ENCODE measurements around the gene NPAT.
"Not testable (repeated sequence)": the region's sequence is repeated elsewhere in the genome, so short reads cannot be mapped to it uniquely, and the experiment has no call there.

NPAT gene

DNA sequence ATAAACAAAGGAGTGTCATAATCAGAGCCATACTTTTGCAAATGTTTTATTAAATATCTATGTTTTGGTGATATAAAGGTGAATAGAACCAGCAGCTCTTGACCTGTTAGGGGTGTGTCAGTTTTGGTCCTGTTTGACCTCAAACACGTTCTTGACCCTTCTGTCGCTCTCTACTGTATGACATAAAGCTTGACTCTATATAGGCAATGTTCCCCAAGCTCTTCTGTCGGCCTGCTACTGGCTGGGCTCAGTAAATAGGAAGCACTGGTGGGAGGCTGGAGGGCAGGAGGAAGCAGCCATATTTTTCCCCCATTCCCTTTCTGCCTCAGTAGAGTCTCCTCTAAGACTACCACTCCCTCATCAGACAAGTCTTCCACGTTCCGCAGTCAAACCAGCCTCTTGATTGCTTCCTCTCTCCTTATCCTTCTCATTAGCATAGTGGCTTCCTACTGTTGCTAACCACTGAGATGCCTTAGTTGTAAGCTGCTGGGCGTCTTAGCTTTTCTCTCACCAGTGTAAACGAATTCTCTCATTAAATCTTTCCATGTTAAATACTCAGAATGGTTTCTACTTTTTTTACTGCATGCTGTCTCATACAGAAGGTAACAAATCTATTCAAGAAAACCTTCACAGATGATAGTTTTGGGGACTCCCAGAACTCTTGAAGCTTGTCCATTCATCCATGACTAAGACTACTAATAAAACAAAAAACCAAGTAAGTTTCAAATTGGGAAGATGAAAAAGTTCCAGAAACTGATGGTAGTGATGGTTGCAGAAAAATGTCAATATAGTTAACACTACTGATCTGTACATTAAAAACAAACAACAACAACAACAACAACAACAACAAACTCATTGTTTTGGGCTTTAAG is 3.3 kb downstream of the NPAT start:
- DNase-seq (ENCODE audit: low spot score) = no peak

DNA sequence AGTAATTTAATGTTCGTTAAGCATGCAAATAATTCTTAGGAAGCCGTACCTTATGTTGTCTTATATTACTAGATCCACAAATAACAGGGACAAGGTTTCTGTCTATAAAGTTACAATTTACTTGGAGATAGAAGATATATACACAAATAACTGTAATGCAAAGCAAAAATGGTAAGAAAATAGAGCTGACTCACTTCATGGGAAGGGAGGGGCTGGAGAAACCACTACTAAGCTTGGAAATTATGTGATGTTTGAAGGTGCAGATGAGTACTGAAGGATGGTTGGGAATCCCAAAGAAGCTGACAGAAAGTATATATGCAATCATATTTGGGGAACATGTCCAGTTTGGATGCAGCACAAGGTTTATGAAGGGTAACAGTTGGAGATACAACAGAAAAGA is 4.0 kb downstream of the NPAT start:
- no peak for DNase-seq (ENCODE audit: low spot score)

- no peak for DNase-seq (ENCODE audit: low spot score)
Measured at GRCh38 chr11:108216988-108217387, 5.5 kb downstream of the NPAT start.

DNA sequence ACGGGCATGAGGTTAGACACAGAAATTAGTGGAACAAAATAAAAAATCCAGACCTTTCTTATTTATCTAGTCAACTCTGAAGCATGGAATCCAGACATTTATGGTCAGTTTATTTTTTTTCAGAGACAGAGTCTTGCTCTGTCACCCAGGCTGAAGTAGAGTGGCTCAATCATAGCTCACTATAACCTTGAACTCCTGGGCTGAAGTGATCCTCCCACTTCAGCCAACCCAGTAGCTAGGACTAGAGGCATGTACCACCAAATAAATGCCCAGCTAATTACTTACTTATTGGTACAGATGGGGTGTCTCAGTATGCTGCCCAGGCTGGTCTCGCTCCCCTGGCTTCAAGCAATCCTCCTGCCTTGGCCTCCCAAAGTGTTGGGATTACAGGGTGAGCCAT is 8.7 kb downstream of the NPAT start:
- DNase-seq (ENCODE audit: low spot score) = no peak

- no peak for DNase-seq (ENCODE audit: low spot score)
Measured at GRCh38 chr11:108210441-108210840, 12.0 kb downstream of the NPAT start.

DNA sequence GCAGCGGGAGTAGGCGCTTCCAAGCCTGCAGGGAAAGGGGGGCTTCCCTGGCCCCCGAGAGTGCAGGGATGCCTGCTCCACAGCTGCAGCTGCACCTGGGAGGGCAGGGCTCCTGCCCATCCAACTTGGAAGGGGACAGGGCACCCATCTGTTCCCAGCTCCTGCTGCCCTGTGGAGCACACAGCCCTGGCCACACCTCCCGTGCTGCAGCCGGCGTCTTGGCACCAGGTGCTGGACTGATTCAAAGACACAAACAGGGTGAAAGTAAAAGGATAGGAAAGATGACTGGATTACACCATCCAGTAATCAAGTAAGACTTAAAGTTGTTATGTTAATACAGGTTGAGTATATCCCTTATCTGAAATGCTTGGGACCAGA is 14.8 kb downstream of the NPAT start:
- DNase-seq (ENCODE audit: low spot score) = no peak

- DNase-seq (ENCODE audit: low spot score) = no peak
Measured at GRCh38 chr11:108206969-108207682, 15.3 kb downstream of the NPAT start.

DNA sequence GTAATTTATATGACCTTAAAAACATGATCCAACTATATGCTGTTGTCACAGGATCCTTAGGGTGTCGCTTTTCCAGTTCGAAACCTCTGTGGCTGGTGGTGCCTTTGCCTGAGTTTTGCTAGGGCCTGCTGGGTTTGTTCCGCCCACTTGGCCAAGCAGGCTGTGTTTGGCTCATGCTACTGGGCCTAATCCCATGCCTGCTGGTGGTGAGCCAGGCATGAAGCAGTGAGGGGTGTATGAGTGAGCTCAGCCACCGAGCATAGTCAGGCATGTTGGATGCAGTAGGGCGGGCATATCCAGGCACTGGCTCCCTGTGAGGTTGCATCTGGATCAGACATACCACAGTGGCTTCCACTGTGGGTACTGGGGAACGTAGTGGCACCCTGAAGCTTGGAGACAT is 16.3 kb downstream of the NPAT start:
- no peak for DNase-seq (ENCODE audit: low spot score)

DNA sequence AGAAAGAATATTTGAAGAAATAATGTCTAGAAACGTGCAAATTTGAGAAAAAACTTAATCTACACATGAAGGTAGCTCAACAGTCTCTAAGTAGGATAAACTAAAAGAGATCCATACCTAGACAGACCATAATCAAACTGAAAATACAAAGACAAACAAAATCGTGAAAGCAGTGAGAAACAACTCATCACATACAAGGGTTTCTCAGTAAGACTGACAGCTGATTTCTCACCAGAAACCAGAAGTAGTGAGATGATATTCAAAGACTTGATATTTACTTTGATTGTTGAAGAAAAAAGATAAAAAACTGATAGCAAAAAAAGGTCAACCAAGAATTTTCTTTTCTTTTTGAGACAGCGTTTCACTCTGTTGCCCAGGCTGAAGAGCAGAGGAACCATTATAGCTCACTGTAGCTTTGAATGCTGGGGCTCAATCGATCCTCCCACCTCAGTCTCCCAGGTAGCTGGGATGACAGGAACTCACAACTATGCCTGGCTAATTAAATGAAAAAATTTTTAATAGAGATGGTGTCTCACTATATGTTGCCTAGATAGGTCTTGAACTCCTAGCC is 17.4 kb downstream of the NPAT start:
- no peak for DNase-seq (ENCODE audit: low spot score)

DNA sequence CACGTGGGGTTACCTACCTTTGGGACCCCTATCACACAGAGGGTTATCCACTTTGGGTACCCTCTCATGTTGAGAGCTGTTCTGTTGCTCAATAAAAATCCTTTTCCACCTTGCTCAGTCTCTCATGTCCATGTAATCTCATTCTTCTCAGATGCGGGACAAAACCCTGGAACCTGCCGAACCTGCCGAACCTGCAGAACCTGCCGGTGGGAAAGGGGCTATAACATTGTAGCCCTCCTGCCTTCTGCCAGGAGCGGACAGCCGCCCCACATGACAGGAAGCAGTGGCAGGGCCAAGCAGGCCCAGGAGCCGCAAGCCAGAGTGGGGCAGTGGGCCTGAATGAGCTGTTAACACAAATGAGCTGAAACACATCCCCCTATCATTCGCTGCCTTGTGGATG is 18.1 kb downstream of the NPAT start:
- DNase-seq (ENCODE audit: low spot score) = no peak

- DNase-seq (ENCODE audit: low spot score) = no peak
Measured at GRCh38 chr11:108203075-108203474, 19.4 kb downstream of the NPAT start.

DNA sequence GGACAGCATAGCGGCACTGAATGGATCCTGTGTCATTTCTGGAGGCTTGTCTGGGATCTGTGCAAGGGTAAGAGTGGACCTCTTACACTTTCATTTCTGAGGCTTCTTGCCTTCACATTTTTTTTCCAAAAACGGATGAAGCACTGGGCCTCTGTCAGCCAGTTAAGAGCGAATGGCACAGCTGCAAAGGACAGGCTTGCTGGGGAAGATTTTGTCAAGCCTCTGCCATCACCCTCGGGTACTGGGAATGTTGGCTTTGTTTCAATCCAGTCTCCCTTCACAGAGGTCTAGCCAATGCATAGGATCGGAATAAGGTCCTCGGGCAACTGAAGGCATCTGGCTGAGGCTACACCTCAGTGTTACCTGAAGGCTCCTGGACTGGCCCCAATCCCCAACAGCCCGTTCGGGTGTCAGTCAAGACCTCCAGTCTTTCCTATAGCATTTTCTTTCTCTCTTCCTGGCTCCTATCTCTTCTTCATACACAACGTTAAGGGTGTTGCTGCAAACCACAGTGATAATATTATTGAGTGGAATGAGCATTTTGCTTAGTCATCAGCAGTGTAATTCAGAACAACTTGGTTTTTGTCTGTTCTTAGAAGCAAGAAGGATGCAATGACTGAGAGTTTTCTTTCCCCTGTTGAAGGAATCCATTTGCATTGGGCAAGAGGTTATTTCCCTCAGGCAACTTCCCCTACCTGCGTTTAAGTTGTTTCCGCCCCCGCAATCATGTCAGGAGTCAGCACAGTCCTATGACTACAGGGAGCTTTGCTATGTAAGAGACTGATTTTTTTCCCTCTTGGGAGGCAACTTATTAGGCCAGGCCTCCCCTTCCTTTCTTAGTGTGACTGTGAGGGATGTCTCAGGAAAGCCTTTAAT is 22.8 kb downstream of the NPAT start:
- DNase-seq (ENCODE audit: low spot score) = no peak

DNA sequence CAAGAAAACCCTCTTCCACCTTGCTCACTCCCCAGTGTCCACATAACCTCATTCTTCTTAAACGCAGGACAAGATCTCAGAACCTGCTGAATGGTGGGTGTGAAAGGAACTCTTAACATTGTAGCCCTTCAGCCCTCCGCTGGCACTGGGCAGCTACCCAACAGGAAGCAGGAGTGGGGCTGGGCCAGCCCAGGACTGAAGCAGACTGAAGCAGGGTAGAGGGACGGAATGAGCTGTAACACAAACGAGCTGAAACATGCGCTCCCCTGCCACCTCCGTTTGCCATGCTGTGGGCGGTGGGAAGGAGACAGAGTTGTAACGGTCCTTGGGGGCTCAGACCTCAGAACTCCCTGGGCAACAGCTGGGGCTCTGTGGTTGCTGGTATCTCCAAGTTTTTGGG is 23.6 kb downstream of the NPAT start:
- DNase-seq (ENCODE audit: low spot score) = no peak

GRCh38 chr11:108197351-108197750 is 25.1 kb downstream of the NPAT start:
- no peak for DNase-seq (ENCODE audit: low spot score)

- no peak for DNase-seq (ENCODE audit: low spot score)
Measured at GRCh38 chr11:108196901-108197300, 25.5 kb downstream of the NPAT start.

DNA sequence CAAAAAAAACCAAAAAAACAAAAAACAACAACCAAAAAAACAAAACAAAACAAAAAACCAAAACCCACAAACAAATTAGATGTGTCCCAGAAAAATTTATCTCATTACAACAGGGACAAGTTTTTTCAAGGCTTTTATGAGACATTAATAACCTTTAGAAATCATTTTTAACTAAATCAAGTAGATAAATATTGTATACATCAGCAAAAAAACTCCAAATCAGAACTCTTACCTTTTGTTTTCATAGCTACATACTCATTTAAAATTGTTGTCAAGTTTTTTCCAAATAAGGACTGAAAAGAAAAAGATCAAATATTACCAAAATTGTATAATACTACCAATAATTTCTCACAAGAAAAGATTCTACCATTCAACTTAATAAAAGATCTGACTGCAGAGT is 28.7 kb downstream of the NPAT start:
- DNase-seq (ENCODE audit: low spot score) = no peak

DNA sequence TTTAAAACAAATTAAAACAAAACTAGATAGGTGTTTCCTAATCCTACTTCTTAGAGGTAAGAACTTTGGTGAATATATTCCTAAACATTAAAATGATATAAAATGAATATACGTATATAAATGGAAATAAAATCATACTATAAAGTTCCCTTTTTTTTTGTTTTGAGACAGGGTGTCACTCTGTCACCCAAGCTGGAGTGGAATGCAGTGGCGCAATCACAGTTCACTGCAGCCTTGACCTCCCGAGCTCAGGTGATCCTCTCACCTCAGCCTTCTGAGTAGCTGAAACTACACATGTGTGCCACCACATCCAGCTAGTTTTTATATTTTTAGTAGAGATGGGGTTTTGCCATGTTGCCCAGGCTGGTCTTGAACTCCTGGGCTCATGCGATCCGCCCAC is 44.9 kb downstream of the NPAT start:
- DNase-seq (ENCODE audit: low spot score) = no peak

DNA sequence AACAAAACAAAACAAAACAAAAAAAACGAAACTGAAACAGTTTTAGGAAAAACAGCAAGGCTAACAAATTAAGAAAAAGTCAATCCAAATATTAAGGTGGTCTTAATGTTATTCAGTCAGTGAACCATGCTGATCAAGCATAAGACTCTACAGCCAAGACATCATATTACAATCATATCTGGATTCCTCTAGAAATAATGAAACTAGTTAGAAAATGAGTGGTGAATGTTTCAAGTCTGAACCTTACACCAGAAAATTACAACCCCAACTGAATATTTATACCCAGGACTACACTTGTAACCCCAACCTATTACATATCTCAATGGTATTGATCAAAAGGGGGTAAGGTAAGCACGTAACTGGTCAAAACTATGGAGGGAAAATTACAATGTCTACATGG is 52.3 kb downstream of the NPAT start:
- DNase-seq (ENCODE audit: low spot score) = no peak

DNA sequence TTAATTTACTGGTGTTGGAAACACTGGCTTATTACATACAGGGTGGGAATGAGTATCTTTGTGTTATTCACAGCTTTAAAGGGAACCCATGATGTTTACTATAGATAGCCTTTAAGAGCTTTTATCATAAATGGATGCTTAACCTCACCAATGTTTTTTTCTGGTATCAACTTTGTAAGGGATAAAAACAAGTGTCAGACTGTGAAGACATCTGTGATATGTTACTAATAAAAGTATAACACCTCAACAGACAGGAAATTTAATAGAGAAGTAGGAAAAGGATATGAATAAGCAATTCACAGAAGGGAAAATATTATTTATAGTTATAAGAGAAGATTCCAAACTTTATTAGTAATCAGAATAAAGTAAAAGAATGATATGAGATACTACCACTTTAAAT is 54.8 kb downstream of the NPAT start:
- no peak for DNase-seq (ENCODE audit: low spot score)

- not testable (repeated sequence) for DNase-seq (ENCODE audit: low spot score)
Measured at GRCh38 chr11:108162878-108163277, 59.6 kb downstream of the NPAT start.

DNA sequence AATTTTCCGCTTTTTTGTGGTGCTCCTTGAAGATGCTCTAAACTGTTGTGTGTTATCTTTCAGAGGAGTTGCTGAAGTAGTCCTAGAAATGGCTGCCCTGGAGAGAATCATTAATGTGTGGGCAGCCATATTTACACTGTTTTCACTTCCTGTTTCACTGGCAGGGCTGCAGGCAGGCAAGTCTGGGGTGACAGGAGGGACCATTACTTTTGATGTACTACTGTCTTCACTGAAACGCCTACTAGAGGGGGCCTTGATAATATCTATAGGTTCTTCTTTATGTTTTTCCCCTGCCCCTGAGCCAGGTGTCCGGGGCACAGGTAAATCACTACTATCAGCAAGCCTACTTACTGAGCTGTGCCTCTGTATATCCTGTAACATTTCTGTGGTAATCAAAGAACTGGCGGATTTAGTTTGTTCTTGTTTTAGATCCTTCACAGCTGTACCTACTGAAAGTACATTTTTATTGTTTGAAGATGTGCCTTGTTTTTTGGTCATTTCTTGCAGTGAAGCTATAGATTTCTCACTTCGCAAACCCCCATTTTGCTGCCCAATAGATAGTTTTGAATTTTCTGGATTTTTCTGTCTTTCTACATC is 61.4 kb downstream of the NPAT start:
- no peak for DNase-seq (ENCODE audit: low spot score)

DNA sequence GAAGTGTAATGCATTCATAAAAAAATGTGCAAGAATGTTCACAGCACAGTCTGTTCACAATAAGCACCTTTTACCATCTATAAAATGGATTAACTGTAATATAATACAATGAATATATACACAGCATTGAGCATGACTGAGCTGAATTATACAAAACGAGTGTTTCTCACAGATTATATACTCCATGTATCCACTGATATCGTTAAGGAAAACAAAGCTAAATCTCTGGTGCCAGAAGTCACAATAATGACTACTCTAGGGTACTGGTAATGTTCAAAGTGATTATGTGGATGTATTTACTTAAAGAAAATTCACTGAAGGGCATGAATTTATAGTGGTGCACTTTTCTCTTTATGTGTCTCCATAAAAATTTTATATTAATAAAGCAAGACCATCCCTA is 67.8 kb downstream of the NPAT start:
- no peak for DNase-seq (ENCODE audit: low spot score)
